GM23338 (cell line): ENCODE measurements around the gene ARHGEF10L.

Experiments used
- CTCF ChIP-seq, 2 experiments: fragments of 200-600 bp in 1 of 2; sonication (generic) in 1 of 2; conservative IDR thresholded peaks; 2 replicates each; pipeline versions ENCODE4 v1.5.1 to v1.6.1; 2016 to 2017; ENCODE audit warnings: antibody characterized with exemption in 2 of 2, low read depth in 2 of 2, mild to moderate bottlenecking in 2 of 2, moderate library complexity in 1 of 2
- POLR2AphosphoS5 ChIP-seq: IDR thresholded peaks from 2 replicates; pipeline ENCODE4 v1.6.1; 2016; ENCODE audit warnings: antibody characterized with exemption, low read depth

GRCh38 chr1:17557986-17558385 lies 18.5 kb downstream of the ARHGEF10L start:
- TF ChIP-seq CTCF (conservative IDR thresholded peaks at IDR 0.05; ENCODE audit: low read depth in 2 of 2) (no peak), POLR2AphosphoS5 (no peak)
